Ishikawa (cell line): ENCODE measurements around the gene SOX14.

ENCODE experiments used
- CEBPB ChIP-seq: IDR thresholded peaks from 2 replicates; pipeline ENCODE4 v1.6.1; 2012
- CREB1 ChIP-seq: IDR thresholded peaks from 2 replicates; pipeline ENCODE4 v1.6.1; 2012; ENCODE audit warnings: low read depth
- EGR1 ChIP-seq: IDR thresholded peaks from 2 replicates; pipeline ENCODE4 v1.6.1; 2012
- EP300 ChIP-seq: IDR thresholded peaks from 2 replicates; pipeline ENCODE4 v1.6.1; 2012; ENCODE audit warnings: borderline replicate concordance
- FOXM1 ChIP-seq: IDR thresholded peaks from 2 replicates; pipeline ENCODE4 v1.6.1; 2012; ENCODE audit warnings: low read depth, borderline replicate concordance
- NFIC ChIP-seq: IDR thresholded peaks from 2 replicates; pipeline ENCODE4 v1.6.1; 2012
- RAD21 ChIP-seq: IDR thresholded peaks from 2 replicates; pipeline ENCODE4 v1.6.1; 2012; ENCODE audit warnings: low read depth
- TAF1 ChIP-seq: IDR thresholded peaks from 2 replicates; pipeline ENCODE4 v1.6.1; 2012; ENCODE audit warnings: low read depth, mild to moderate bottlenecking
- TCF12 ChIP-seq: IDR thresholded peaks from 2 replicates; pipeline ENCODE4 v1.6.1; 2012; ENCODE audit warnings: low read depth
- TEAD4 ChIP-seq: IDR thresholded peaks from 2 replicates; pipeline ENCODE4 v1.6.1; 2012
- YY1 ChIP-seq: IDR thresholded peaks from 2 replicates; pipeline ENCODE4 v1.6.1; 2012; ENCODE audit warnings: low read depth
- ZBTB7A ChIP-seq: IDR thresholded peaks from 2 replicates; pipeline ENCODE4 v1.6.1; 2012; ENCODE audit warnings: low read depth
- TF ChIP-seq, protein P1 (sequence below): IDR thresholded peaks from 2 replicates; pipeline ENCODE4 v1.6.1; 2012
- TF ChIP-seq, protein P2 (sequence below): IDR thresholded peaks from 2 replicates; pipeline ENCODE4 v1.6.1; 2012
- TF ChIP-seq, protein P3 (sequence below): IDR thresholded peaks from 2 replicates; pipeline ENCODE4 v1.6.1; 2012; ENCODE audit warnings: low read depth, mild to moderate bottlenecking

The SOX14 gene

DNA sequence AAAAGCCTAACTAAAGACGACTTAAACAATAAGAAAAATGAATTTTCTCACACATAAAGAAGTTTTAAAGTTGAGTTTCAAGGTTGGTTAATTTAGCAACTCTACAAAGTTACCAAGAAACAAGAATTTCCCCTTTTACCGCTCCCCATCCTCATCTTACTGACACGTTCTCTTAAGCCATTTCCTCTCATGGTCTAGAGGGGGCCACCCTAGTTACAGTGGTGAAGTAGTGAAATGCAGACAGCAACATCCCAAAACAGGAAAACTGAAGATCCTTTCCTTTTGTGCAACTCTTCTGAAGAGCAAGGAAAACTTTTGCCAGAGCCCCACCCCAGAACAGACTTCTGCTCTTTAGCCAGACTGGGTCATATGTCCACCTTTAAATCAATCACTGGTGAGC lies 17.3 kb upstream of the SOX14 start:
- no peak for TF ChIP-seq ZBTB7A

DNA sequence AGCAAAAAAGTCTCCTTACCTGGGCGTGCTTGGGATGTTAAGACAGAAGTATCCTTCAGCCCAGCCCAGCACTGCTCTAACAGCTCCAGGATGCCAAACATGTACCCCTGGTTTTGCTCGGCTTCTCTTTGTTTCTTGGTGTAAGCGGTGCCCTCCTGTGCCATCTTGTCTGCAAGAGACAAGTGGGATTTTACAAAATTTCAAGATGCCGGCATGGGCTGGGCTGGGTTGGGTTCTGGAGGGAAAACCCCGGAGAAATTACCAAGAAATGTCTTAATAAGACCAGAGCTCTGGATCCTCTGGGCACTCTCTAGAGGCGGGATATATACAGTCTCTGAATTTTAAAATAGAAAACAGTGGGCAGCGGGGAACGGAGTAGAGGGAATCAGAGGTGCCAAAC lies 4.6 kb upstream of the SOX14 start:
- TF ChIP-seq, protein P1, sequence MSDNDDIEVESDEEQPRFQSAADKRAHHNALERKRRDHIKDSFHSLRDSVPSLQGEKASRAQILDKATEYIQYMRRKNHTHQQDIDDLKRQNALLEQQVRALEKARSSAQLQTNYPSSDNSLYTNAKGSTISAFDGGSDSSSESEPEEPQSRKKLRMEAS, result no peak
- TF ChIP-seq EP300 (no peak), NFIC (no peak), CREB1 (no peak), TAF1 (no peak), TEAD4 (no peak), FOXM1 (no peak), ZBTB7A (no peak), RAD21 (no peak), YY1 (no peak), CEBPB (no peak), EGR1 (no peak), TCF12 (no peak)
- TF ChIP-seq, protein P2, sequence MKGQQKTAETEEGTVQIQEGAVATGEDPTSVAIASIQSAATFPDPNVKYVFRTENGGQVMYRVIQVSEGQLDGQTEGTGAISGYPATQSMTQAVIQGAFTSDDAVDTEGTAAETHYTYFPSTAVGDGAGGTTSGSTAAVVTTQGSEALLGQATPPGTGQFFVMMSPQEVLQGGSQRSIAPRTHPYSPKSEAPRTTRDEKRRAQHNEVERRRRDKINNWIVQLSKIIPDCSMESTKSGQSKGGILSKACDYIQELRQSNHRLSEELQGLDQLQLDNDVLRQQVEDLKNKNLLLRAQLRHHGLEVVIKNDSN, result no peak
- TF ChIP-seq, protein P3, sequence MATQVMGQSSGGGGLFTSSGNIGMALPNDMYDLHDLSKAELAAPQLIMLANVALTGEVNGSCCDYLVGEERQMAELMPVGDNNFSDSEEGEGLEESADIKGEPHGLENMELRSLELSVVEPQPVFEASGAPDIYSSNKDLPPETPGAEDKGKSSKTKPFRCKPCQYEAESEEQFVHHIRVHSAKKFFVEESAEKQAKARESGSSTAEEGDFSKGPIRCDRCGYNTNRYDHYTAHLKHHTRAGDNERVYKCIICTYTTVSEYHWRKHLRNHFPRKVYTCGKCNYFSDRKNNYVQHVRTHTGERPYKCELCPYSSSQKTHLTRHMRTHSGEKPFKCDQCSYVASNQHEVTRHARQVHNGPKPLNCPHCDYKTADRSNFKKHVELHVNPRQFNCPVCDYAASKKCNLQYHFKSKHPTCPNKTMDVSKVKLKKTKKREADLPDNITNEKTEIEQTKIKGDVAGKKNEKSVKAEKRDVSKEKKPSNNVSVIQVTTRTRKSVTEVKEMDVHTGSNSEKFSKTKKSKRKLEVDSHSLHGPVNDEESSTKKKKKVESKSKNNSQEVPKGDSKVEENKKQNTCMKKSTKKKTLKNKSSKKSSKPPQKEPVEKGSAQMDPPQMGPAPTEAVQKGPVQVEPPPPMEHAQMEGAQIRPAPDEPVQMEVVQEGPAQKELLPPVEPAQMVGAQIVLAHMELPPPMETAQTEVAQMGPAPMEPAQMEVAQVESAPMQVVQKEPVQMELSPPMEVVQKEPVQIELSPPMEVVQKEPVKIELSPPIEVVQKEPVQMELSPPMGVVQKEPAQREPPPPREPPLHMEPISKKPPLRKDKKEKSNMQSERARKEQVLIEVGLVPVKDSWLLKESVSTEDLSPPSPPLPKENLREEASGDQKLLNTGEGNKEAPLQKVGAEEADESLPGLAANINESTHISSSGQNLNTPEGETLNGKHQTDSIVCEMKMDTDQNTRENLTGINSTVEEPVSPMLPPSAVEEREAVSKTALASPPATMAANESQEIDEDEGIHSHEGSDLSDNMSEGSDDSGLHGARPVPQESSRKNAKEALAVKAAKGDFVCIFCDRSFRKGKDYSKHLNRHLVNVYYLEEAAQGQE, result no peak

DNA sequence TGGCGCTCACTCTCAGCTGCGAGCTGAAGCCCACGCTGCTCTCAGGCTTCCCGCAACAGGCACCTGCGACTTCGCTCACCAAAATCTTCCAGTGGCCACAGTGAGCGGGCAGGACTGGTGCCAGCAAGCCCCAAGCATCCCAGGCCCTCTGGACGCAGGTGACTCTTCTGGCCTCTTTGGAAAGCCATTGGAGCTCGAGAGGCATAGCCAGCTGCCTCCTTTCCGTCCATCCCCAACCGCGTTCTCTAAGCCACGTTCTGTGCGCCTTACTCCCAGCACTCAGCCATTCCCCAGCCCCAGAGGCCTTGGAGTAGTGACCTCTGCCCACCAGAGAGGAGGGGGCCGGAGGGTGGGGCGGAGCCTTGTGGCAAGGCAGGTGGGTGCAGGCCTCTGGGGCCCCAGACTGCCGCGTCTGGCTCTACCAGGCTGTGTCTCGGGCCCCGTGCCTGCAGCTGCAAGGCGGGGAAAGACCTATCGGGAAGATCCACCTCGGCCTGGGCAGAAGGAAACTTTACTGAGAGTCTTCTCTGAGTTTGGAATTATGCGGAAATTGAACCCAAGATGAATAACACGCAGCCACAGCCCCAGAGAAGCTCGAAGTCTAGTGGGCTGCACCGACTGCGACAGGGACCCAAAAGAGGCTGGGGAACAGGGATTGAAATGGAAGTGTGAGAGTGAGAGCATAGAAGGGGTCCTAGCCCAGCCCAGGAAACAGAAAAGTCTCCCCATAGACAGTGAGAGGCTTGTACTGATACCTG lies 3.6 kb upstream of the SOX14 start:
- TF ChIP-seq, protein P2, result no peak
- TF ChIP-seq FOXM1, result no peak

DNA sequence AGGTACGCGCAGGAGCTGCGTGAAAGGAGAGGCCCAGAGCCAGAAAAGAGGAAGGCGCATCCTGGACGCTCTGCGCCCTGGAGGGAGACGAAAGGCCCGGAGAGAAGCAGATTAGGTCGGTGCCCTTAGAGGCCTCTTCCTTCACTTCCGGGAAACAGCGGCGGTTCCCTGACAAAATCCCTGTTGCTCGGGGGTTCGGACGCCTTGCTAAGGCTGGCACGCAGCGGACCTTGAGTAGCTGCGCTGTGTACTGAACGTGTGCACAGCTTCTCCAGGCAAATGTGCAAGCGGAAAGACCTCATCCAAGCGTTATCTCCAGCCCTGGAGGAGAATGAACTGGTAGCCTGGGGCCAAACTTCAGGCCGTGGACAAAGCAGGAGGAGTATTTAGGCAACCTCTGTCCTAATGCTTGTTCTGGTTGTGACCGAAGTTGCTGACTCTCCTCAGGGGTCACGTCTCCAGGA lies 3.0 kb upstream of the SOX14 start:
- TF ChIP-seq CEBPB (no peak), NFIC (no peak), ZBTB7A (no peak), TEAD4 (no peak), EP300 (no peak), YY1 (no peak), TCF12 (no peak), FOXM1 (no peak), TAF1 (no peak), CREB1 (no peak), RAD21 (no peak), EGR1 (no peak)
- TF ChIP-seq, protein P3, result no peak
- TF ChIP-seq, protein P1, result no peak
- TF ChIP-seq, protein P2, result no peak

DNA sequence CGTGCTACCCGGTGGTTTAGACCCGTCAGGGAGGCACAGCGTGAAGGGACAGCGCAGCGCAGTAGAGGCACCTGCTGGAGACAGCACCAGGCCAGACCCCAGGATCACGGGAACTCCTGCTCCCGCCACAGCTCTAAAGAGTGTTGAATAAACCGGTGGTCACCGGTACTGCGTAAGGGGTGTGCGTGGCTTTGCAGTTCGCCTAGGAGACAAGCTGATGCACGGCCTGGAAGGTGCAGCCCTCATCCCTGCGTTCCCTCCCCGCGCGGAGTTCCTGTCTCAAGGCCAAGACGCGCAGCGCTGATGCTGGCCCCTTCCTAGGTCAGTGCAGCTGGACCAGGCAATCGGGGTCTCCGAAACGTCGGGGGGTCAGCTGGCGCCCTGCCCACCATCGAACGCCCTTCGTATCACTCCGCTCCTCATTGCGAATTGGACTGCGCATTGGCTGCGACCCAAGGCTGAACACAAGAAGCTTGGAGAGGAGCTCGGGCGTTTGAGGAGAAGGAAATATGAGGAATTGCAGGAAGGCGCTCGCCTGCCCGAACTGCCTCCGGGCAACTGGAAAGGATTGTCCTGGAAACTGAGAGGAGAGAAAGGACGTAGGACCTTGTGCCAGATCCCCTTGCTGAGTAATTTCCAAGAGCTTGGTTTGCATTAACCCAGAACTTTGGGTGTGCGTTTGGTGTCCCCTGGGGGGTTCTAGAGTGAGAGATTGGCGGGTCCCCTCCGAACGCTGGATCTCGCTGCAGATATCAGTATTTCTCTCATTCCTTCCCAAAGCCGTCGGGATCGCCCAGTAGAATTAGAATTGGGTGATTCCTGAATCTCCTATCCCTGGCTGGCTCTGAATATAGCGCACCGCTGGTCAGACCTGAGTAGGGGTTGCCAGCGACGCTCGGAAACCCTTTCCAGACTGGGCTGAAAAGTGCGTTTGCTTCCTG lies 2.3 kb upstream of the SOX14 start:
- TF ChIP-seq, protein P1, result no peak
- TF ChIP-seq TCF12 (no peak), NFIC (no peak), EP300 (no peak), ZBTB7A (no peak), RAD21 (no peak), EGR1 (no peak), FOXM1 (no peak), YY1 (no peak), CREB1 (no peak), TEAD4 (no peak), TAF1 (no peak), CEBPB (no peak)
- TF ChIP-seq, protein P3, result no peak
- TF ChIP-seq, protein P2, result no peak
